Liver (tissue), 9 donors: ENCODE results near the gene PPFIA1. TPM values are rescaled to one million over a fixed set of nuclear protein-coding genes. Genes with fewer than 3 reads are reported as not detected.

Experiments
- DNase-seq: peaks from one replicate; pipeline ENCODE4 v3.0.0-alpha.2; 2017; ENCODE audit warnings: low spot score
- H3K27ac ChIP-seq, 2 donors: one replicate each; pipeline ENCODE4 v1.7.0; 2013; ENCODE audit warnings: inconsistent platforms in 2 of 2, low read length in 2 of 2, control low read depth in 1 of 2, low read depth in 1 of 2, mild to moderate bottlenecking in 1 of 2
- H3K27me3 ChIP-seq, 4 donors: one replicate each; pipeline versions ENCODE4 v1.6.1 to v1.7.0; 2013; ENCODE audit warnings: low read length in 3 of 4, inconsistent platforms in 1 of 4, mild to moderate bottlenecking in 1 of 4, moderate library complexity in 1 of 4; ENCODE audit not compliant: control insufficient read depth in 4 of 4, insufficient read depth in 4 of 4
- H3K36me3 ChIP-seq, 4 donors: one replicate each; pipeline versions ENCODE4 v1.6.1 to v1.7.0; 2013; ENCODE audit warnings: low read length in 3 of 4, mild to moderate bottlenecking in 3 of 4, low read depth in 1 of 4, moderate library complexity in 1 of 4; ENCODE audit not compliant: control insufficient read depth in 4 of 4, insufficient read depth in 3 of 4
- H3K4me1 ChIP-seq, 4 donors: one replicate each; pipeline versions ENCODE4 v1.6.1 to v1.7.0; 2013; ENCODE audit warnings: low read length in 3 of 4, mild to moderate bottlenecking in 3 of 4, moderate library complexity in 1 of 4; ENCODE audit not compliant: control insufficient read depth in 4 of 4, insufficient read depth in 4 of 4
- H3K4me3 ChIP-seq, 3 donors: one replicate each; pipeline versions ENCODE4 v1.6.1 to v1.7.0; 2013; ENCODE audit warnings: low read length in 3 of 3, control low read depth in 1 of 3, low read depth in 1 of 3, mild to moderate bottlenecking in 1 of 3
- H3K9ac ChIP-seq, 2 donors: one replicate each; pipeline ENCODE4 v1.7.0; 2013; ENCODE audit warnings: low read length in 2 of 2, mild to moderate bottlenecking in 2 of 2, moderate library complexity in 2 of 2, control low read depth in 1 of 2, low read depth in 1 of 2
- H3K9me3 ChIP-seq, 4 donors: one replicate each; pipeline versions ENCODE4 v1.6.1 to v1.7.0; 2013; ENCODE audit warnings: low read length in 3 of 4; ENCODE audit not compliant: control insufficient read depth in 4 of 4
- CTCF ChIP-seq: fragments of 150-350 bp; IDR thresholded peaks from 2 replicates; pipeline ENCODE4 v1.5.1; 2017; ENCODE audit warnings: improper control_type of control experiment, low read depth, low read length; ENCODE audit not compliant: missing input control
- EGR1 ChIP-seq, 2 donors: IDR thresholded peaks; 2 replicates each; pipeline ENCODE4 v1.6.1; 2016 to 2018; ENCODE audit warnings: antibody characterized with exemption in 2 of 2, low read depth in 2 of 2
- FOXA2 ChIP-seq: IDR thresholded peaks from 2 replicates; pipeline ENCODE4 v1.6.1; 2016; ENCODE audit warnings: antibody characterized with exemption
- GABPA ChIP-seq, 2 donors: IDR thresholded peaks in 1 of 2; conservative IDR thresholded peaks in 1 of 2; 2 replicates each; pipeline ENCODE4 v1.6.1; 2016; ENCODE audit warnings: antibody characterized with exemption in 2 of 2, mild to moderate bottlenecking in 1 of 2, moderate library complexity in 1 of 2
- HNF4G ChIP-seq: IDR thresholded peaks from 2 replicates; pipeline ENCODE4 v1.6.1; 2016; ENCODE audit warnings: antibody characterized with exemption
- JUND ChIP-seq, 2 donors: IDR thresholded peaks; 2 replicates each; pipeline ENCODE4 v1.6.1; 2016; ENCODE audit warnings: antibody characterized with exemption in 2 of 2
- MAX ChIP-seq: IDR thresholded peaks from 2 replicates; pipeline ENCODE4 v1.6.1; 2016; ENCODE audit warnings: antibody characterized with exemption
- NR2F2 ChIP-seq: IDR thresholded peaks from 2 replicates; pipeline ENCODE4 v1.6.1; 2016; ENCODE audit warnings: antibody characterized with exemption
- RAD21 ChIP-seq, 2 donors: IDR thresholded peaks; 2 replicates each; pipeline ENCODE4 v1.6.1; 2016; ENCODE audit warnings: antibody characterized with exemption in 2 of 2, mild to moderate bottlenecking in 2 of 2
- RXRA ChIP-seq, 2 donors: IDR thresholded peaks; 2 replicates each; pipeline ENCODE4 v1.6.1; 2017 to 2018; ENCODE audit warnings: antibody characterized with exemption in 2 of 2, mild to moderate bottlenecking in 1 of 2
- SP1 ChIP-seq: IDR thresholded peaks from 2 replicates; pipeline ENCODE4 v1.6.1; 2018; ENCODE audit warnings: antibody characterized with exemption, mild to moderate bottlenecking
- TAF1 ChIP-seq: conservative IDR thresholded peaks from 2 replicates; pipeline ENCODE4 v1.6.1; 2016; ENCODE audit warnings: antibody characterized with exemption, mild to moderate bottlenecking
- YY1 ChIP-seq: IDR thresholded peaks from 2 replicates; pipeline ENCODE4 v1.6.1; 2016; ENCODE audit warnings: antibody characterized with exemption, mild to moderate bottlenecking
- WGBS: extraction: QIAGEN DNeasy Blood & Tissue Kit; methylation state at CpG from one replicate; pipeline ENCODE4 v1.1.7; 2013; 5-methylcytosine and 5-hydroxymethylcytosine counted together
- polyA plus RNA-seq, 2 donors: library from polyadenylated mRNA; stranded (reverse) in 1 of 2; unstranded in 1 of 2; fragments of 200-250 nt in 1 of 2; fragments of >200 nt in 1 of 2; fragmentation: Nextera tagmentation in 1 of 2; extraction: Ambion mirVana in 1 of 2; gene quantifications; one replicate each; pipeline versions ENCODE4 v1.2.1 to v1.2.3, GENCODE V29; 2013 to 2015
- total RNA-seq, 2 donors: library from RNA; depleted of rRNA; stranded (reverse); fragments of >200 nt; gene quantifications; one replicate each; pipeline ENCODE4 v1.2.3, GENCODE V29; 2014
- TF ChIP-seq, protein P1 (sequence below): IDR thresholded peaks from 2 replicates; pipeline ENCODE4 v1.6.1; 2016; ENCODE audit warnings: antibody characterized with exemption, mild to moderate bottlenecking
- TF ChIP-seq, protein P2 (sequence below): IDR thresholded peaks from 2 replicates; pipeline ENCODE4 v1.6.1; 2016; ENCODE audit warnings: antibody characterized with exemption
- donor health status: healthy.
- donor health status: healthy.
- donor health status: healthy.
- donor health status: healthy.
- donor health status: healthy.

Gene PPFIA1
- total and polyA plus RNA-seq, 4 donors: 9.9 to 39.6 (median 14.5) TPM

DNA sequence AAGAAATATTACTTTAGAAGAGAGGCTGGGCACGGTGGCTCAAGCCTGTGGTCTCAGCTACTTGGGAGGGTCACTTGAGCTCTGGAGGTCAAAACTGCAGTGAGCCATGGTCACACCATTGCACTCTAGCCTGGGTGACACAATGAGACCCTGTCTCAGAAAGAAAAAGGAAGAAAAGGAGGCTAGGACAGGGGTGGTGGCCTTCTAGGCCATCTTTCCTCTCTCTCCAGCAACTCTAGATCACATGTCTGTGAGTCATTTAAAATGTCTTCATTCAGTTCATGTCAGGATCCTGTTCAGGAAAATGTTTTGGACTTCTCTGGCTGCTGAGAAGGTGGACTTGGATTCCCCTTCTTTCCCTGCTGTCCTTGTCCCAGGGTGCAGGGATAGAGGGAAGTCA, 53.3 kb downstream of the PPFIA1 start (continued):
- TF ChIP-seq, protein P1, sequence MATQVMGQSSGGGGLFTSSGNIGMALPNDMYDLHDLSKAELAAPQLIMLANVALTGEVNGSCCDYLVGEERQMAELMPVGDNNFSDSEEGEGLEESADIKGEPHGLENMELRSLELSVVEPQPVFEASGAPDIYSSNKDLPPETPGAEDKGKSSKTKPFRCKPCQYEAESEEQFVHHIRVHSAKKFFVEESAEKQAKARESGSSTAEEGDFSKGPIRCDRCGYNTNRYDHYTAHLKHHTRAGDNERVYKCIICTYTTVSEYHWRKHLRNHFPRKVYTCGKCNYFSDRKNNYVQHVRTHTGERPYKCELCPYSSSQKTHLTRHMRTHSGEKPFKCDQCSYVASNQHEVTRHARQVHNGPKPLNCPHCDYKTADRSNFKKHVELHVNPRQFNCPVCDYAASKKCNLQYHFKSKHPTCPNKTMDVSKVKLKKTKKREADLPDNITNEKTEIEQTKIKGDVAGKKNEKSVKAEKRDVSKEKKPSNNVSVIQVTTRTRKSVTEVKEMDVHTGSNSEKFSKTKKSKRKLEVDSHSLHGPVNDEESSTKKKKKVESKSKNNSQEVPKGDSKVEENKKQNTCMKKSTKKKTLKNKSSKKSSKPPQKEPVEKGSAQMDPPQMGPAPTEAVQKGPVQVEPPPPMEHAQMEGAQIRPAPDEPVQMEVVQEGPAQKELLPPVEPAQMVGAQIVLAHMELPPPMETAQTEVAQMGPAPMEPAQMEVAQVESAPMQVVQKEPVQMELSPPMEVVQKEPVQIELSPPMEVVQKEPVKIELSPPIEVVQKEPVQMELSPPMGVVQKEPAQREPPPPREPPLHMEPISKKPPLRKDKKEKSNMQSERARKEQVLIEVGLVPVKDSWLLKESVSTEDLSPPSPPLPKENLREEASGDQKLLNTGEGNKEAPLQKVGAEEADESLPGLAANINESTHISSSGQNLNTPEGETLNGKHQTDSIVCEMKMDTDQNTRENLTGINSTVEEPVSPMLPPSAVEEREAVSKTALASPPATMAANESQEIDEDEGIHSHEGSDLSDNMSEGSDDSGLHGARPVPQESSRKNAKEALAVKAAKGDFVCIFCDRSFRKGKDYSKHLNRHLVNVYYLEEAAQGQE: no peak
- no peak for TF ChIP-seq JUND (IDR thresholded peaks at IDR 0.05)

GRCh38 chr11:70324376-70325115, 54.1 kb downstream of the PPFIA1 start:
- no peak overlapping the region for H3K9ac ChIP-seq
- no peak for DNase-seq
- H3K4me3 ChIP-seq: no peak overlapping the region
- peaks cover 0 to 16% (median 8%) of the 10 kb centered on the region in 4 donors for H3K36me3 ChIP-seq
- H3K27ac ChIP-seq: no peak overlapping the region
- no peaks in the 10 kb centered on the region for H3K27me3 ChIP-seq
- peaks cover 2 to 9% (median 5%) of the 10 kb centered on the region in 4 donors for H3K4me1 ChIP-seq
- WGBS: 89% methylated on average over 10 of the region's 10 CpGs
- no peak for TF ChIP-seq EGR1 (IDR thresholded peaks at IDR 0.05; ENCODE audit: low read depth in 2 of 2)
- TF ChIP-seq FOXA2: no peak
- no peak for TF ChIP-seq RAD21 (IDR thresholded peaks at IDR 0.05)
- TF ChIP-seq, protein P2, sequence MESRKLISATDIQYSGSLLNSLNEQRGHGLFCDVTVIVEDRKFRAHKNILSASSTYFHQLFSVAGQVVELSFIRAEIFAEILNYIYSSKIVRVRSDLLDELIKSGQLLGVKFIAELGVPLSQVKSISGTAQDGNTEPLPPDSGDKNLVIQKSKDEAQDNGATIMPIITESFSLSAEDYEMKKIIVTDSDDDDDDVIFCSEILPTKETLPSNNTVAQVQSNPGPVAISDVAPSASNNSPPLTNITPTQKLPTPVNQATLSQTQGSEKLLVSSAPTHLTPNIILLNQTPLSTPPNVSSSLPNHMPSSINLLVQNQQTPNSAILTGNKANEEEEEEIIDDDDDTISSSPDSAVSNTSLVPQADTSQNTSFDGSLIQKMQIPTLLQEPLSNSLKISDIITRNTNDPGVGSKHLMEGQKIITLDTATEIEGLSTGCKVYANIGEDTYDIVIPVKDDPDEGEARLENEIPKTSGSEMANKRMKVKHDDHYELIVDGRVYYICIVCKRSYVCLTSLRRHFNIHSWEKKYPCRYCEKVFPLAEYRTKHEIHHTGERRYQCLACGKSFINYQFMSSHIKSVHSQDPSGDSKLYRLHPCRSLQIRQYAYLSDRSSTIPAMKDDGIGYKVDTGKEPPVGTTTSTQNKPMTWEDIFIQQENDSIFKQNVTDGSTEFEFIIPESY: no peak
- no peak for TF ChIP-seq MAX
- no peak for TF ChIP-seq HNF4G
- TF ChIP-seq CTCF: no peak
- no peak for TF ChIP-seq TAF1
- no peak for TF ChIP-seq YY1
- TF ChIP-seq JUND (IDR thresholded peaks at IDR 0.05): no peak
- H3K9me3 ChIP-seq: no peaks in the 10 kb centered on the region

GRCh38 chr11:70325824-70326223, 55.3 kb downstream of the PPFIA1 start:
- H3K27ac ChIP-seq: peak overlapping the region; percentile 74 to 84
- H3K9ac ChIP-seq: peak overlapping the region in 1 of 2 donors; percentile 8
- H3K36me3 ChIP-seq: peaks cover 0 to 19% (median 11%) of the 10 kb centered on the region in 4 donors
- no peaks in the 10 kb centered on the region for H3K9me3 ChIP-seq
- no peaks in the 10 kb centered on the region for H3K27me3 ChIP-seq
- WGBS: 92% methylated on average over 3 of the region's 3 CpGs
- no peak for DNase-seq
- peaks cover 2 to 9% (median 5%) of the 10 kb centered on the region in 4 donors for H3K4me1 ChIP-seq
- no peak overlapping the region for H3K4me3 ChIP-seq
- TF ChIP-seq NR2F2: no peak
- no peak for TF ChIP-seq YY1
- TF ChIP-seq RXRA (IDR thresholded peaks at IDR 0.05): no peak
- no peak for TF ChIP-seq SP1
- TF ChIP-seq, protein P1: no peak
- no peak for TF ChIP-seq HNF4G
- no peak for TF ChIP-seq GABPA (IDR thresholded peaks at IDR 0.05 in 1 of 2, conservative IDR thresholded peaks at IDR 0.05 in 1 of 2)
- no peak for TF ChIP-seq CTCF
- no peak for TF ChIP-seq EGR1 (IDR thresholded peaks at IDR 0.05; ENCODE audit: low read depth in 2 of 2)
- no peak for TF ChIP-seq JUND (IDR thresholded peaks at IDR 0.05)
